Stimulated activated naive CD4-positive, alpha-beta T cell treated with Interleukin-2 at 50 U/mL for 16 hours (primary cell): ENCODE measurements around the gene SORL1-AS1.

Experiments used
- DNase-seq: peaks from one replicate; lab custom pipeline; 2025; lab: John Stamatoyannopoulos, UW

SORL1-AS1 gene

DNA sequence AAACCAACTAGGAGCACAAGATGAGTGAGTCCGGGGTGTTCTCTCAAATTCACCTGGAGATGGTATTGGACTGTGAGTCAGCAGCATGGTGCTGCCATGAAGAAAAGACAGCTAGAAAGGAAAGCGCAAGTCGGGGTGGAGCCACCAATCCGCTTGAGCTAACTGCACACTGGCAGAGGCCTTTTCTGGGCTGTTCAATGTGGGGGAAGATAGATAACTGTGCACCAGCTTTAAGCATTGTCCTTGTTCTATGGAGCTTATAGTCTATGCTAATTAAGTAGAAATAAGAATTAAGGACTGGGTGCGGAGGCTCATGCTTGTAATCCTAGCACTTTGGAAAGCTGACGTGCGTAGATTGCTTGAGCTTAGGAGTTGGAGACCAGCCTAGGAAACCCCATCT is 21.9 kb upstream of the SORL1-AS1 start:
- DNase-seq: no peak

DNA sequence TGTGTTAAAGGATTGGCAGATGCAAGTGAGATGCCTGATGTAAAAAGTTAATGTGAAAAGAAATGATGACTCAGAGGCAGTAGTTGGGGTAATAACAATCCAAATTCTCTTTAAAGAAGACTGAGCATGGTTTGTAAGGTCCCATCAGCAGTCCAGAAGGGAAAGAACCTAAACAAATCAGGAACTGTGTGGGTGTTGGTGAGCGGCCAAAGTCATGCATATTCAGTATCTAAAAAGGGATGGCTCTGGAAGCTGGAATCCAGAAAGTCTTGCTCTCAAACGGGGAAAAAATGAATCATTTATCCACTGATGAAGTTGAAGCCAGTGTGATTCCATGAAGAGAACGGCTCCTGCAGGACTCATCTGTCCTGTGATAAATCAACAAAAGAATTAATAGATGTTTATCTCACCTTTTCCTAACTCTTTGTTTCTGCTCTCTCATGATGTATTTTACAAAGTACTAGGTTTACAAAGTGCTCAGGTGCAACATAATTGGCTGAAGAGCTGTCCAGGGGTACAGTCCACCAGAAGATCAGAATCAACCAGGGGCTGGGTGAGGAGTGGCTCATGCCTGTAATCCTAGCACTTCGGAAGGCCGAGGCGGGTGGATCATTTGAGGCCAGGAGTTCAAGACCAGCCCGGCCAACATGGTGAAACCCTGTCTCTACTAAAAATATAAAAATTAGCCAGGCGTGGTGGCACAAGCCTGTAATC is 20.5 kb upstream of the SORL1-AS1 start:
- no peak for DNase-seq

DNA sequence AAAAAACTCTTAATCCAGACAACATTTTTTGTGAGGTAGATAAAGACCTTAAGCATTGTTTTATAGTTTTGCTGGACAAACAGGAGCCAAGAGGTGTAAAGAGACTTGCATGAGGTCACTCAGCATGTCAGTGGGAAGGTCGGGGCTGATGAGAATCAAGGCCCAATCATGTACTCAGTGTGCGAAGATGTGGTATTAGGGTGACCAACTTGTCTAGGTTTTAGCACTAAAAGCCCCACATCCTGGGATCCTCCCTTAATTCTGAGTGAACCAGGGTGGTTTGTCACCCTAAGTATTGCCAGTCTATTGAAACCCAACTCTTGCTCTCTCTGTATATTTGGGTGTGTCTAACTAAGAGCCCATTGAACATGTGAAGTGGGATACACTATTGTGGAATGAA is 19.5 kb upstream of the SORL1-AS1 start:
- no peak for DNase-seq

DNA sequence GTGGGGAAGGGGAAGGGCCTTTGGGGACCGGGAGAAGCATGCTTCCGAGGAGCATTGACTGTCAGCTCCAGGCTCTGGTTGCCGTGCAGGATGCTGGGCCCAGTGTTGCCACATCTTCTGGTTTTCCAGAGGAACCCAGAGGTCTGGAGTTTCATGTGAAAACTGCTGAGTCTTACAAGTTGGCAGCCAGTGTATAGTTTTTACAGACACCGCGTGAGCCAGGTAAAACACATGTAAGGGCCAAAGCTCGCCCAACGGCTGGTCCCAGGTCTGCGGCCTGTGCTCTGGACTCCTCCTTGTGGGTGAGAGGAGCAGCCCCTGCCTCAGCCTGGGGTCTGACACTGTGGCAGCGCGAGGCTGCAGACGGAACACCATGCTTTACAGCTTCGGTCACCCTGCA is 18.4 kb upstream of the SORL1-AS1 start:
- DNase-seq: no peak

DNA sequence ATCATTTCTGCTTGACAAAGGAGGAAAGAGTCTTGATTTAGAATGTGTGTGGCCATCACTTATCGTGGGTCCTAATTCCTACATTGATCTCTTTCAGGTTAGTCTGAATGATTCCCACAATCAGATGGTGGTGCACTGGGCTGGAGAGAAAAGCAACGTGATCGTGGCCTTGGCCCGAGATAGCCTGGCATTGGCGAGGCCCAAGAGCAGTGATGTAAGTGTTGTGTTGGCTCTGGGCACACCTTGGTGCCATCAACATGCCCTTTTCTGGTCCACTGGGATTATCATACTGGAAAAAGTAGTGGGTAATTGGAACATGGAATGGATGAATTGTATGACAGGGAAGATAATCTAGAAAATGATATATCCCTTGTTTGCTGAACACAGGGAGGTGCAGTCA is 17.1 kb upstream of the SORL1-AS1 start:
- DNase-seq: no peak

DNA sequence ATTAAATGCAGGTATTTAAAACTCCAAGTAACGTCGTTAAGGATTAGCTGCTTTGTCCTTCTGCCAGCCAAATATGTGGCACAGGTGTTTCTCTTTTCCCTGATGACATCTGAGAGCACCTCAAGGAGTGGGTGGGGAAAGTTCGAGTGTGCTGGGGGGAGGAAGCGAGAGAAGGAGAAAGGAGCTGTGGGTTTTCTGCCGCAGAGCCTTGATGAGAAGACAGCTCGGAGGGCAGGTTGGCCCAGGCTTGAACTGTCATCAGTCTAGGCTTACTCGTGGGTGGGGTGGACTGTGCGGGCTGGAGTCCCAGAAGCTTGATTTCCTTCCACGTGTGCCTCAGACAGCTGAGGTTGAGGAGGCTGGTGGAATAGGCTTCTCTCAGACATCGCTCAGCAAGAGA is 15.2 kb upstream of the SORL1-AS1 start:
- peak; percentile 83 for DNase-seq

DNA sequence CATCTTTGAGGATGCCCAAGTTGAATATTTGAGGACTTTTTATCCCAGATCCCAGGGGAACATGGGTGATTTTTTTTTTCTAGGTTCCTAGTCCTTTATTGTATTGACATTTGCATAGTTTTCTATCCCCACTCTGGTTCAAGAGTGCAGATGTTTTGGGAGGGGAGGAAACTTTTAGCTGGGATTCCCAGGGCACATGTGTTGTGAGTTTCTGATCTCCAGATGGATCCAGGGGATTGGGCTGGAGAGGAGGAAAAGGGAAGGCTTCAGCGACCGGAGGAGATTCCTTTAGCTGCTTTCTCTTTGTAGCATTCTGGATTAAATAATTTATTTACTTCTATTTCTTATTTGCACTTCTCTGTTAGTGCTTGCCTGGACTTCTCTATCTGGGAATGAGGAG is 14.7 kb upstream of the SORL1-AS1 start:
- DNase-seq: no peak

DNA sequence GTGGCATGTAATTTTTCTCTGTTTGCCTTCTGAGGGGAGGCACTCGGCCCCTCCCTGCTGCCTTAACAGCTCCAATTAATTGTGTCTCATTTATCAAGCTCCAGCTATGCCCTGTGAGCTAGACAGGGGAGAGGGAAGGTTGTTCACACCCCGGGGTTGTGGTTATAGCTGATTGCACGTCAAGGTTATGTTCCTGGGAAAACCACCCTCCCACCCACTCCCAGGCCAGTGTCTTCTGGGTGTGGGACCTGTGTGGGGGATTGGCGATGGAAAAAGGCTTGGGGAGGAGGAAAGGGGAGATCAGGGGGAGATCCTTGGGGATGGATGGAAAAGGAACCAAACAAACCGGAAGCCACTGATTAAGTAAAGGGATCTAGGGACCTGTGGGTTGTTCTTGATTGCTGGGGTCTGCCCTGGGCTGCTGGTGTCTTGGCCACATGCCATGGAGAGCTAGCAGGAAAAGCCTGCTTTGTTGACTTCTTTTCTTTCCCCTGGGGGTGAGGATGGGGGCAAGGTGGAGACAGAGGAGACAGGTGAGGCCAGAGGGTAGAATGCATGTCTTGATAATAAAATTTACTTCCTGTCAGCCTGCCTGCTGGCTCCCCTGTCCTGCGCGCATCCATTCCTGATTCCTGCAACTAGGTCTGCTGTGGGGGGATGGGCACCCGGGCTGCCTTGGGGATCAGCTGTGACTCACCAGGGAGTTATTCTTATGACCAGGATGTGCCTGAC is 13.5 kb upstream of the SORL1-AS1 start:
- DNase-seq: peak; percentile 39

DNA sequence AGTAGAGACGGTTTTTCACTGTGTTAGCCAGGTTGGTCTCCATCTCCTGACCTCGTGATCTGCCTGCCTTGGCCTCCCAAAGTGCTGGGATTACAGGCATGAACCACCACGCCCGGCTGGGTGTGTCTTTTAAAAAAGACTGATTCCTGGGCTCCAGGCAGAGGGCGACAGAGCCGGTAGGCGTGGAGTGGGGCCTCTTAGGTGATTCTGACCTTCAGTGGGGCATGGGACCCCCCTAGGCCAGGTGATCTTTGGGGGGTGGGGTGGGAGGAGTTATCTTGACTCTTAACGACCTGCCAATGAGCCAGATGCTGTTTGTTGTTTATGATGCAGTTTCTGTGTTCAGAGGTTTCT is 12.9 kb upstream of the SORL1-AS1 start:
- DNase-seq: no peak

DNA sequence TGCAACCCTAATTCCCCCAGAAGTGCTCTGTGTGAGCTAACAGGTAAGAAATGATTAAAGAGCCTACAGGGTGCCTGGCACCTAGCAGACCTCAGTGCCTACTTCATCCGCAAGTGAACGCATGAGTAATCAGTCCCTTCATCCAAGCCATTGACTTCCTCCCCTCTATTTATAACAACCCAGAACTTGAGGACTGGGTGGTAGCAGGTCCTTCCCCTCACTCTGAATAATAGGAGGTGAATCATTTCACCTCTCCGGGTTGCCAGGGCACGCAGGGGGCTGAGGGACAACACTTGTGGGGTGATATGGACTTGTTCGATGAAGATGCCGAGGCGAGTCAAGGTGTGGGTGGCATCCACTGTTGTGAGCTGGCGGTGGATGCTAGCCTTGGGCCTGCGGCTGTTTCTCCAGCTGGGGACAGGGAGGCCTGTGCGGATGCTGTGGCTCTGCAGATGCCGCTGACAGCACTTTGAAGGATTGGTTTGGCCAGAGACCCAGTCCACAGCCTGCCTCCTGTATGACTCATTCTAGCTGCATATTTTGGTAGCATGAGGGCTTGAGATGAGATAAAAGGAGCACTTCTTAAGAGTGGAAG is 11.7 kb upstream of the SORL1-AS1 start:
- peak; percentile 88 for DNase-seq

DNA sequence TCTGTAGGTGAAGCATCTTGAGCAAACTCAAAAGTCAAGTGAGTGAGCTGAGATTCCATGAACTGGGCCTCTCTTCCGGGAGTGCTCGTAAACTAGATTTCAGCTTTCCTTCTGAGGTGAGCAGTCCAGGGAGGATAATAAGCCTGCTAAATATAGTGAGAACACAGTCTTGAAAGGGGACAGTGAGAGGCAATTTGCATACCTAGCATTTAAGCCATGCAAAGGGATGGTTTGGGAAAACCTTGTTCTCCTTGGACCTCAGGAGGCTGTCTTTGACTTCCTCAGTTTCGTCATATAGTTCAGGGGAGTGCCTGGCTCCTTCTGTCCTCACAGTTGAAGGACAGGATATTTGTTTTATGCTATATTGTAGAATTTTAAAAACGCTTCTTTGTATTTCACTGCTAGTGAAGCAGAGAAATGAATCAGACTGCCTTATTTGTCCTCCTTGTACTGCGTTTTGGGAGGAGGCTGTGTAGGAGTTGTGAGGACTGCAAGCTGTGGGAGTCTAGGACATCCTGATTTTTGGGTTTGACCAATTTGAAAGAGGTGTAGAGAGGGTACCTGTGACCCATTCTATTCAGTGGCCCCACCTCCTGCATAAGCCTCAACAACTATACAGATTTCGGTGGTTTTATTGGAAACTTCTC is 11.0 kb upstream of the SORL1-AS1 start:
- DNase-seq: no peak

DNA sequence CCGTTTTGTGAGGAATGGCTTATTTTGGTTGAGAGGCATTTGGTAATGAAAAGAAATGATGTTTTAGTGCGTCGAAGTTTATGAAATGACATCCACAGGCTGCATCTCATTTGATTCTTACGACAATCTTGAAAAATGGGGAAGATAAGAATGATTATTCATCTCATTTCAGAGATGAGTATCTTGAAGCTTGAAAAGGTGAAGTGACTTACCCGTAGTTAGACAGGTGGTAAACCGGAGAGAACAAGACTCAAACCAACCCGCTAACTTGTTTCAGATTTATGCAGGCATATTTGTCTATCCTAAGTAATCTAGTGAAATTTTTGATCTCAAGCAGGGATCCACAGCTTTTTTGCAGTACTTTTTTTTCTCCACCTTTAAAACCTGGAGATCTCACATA is 9.1 kb upstream of the SORL1-AS1 start:
- no peak for DNase-seq

DNA sequence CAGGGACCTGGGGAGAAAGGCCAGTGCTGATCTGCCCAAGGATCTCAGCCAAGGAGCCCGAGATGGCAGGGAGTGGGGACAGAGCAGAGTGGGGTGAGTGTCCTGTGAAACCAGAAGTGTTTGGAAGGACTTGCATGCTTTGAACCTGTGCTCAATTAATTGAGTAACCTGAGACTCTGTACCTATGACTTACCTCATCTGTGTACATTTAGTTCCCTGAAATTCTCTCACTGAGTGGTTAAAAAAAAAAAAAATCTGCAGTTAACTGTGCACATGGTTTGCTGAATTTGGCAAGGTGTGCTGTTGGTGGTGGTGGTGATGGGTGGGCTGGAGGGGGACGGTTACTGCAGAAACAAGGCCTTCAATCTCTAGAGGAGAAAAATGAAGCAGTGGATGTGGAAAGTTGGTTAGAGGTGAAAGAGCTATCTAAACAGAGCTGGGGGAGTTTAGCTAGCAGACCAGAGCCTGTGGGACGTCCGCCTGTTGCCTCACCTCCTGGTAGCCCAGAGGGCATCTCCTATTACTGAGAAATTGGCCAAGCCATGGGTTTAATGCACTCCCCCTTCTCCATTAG is 8.3 kb upstream of the SORL1-AS1 start:
- DNase-seq: no peak

DNA sequence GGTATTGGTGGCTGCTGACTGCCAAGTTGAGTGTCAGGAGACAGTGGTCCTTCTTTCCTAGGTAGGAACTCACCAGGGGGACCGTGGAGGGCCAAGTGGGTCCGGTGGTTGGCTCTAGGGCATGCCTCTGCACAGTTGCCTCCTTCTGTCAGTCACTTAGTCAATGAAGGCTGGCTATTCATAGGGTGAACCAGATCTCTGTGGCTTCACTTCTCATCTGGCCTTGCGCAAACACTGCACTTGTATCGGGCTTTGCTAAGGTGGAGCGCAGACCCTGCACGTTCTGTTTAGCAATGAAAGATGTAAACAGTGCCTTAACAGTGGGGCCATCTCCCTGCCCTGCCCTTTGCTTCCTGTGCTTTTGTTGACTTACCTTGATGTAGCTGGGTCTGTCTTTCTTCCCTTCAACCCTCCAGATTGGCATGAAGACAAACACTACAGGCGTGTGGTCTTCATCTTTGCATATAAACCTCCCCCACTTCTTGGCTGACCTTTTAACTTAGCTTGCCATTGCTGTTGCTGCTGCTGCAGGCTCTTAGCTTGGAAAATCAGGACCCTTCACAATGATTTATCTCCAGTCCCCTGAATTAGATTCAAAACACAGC is 6.7 kb upstream of the SORL1-AS1 start:
- no peak for DNase-seq

DNA sequence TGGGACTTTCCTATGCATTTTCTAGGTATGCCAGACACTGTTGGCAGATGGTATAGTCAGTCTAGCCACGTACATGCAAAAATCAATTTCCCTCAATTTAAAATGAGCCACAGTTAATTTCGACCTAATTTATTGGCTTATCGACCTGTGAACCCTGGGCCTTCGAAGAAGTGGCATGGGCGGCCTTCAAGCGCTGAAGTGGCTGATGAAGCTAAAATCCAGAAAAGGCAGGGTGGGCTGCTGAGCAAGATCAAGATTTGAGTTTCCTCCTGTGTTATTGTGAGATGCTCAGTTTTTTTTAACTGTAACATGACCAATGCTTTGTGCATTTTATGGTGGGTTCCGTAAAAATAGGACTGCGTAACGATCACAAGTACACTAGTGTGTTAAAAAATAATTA is 5.8 kb upstream of the SORL1-AS1 start:
- DNase-seq: no peak

DNA sequence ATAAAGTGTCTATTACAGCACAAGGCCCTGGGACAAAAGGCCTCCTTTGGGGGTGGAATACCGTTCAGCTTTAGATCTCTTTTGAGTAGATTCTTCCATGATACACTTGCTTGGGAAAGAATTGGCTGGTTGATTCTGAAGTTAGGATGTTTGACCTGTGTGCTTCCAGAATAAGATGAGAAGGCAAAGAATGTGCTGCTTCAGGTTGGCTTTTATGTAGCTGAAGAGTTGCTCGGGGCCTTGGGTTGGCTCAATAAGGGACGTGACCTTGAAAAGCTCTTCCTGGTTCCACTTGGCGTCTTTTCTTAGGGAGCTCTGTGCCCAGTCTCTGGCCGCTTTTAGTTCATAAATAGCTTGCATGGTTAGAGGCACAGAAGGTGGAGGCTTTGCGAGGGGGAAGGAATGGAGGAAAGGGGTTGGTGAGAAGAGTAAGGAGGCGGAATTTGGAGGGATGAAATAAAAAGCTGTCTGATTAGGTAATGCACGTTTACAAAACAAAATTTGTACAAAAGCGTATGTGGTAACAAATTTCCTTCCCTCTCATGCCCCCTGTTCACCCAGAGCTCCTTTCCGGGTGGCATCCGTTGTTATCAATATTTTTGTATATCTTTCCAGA is 4.2 kb upstream of the SORL1-AS1 start:
- DNase-seq: no peak

DNA sequence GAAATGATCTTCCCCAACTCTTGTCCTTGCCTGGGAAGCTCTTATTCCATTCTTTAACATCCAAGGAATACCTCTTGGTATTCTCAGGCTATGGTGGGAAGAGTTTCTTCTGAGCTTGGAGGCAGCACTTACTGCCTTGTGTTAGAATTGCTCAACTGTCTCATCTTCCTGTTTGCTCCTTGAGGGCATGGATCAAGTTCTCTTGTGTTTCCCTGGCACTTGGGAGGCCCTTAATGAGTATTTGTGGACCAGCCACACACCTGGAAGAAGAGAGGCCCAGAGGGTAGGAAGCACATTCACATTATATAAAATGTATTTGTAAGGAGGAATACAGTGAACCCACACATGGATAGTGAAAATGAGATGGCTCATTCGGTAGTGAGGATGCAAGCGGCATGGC is 3.4 kb upstream of the SORL1-AS1 start:
- no peak for DNase-seq

DNA sequence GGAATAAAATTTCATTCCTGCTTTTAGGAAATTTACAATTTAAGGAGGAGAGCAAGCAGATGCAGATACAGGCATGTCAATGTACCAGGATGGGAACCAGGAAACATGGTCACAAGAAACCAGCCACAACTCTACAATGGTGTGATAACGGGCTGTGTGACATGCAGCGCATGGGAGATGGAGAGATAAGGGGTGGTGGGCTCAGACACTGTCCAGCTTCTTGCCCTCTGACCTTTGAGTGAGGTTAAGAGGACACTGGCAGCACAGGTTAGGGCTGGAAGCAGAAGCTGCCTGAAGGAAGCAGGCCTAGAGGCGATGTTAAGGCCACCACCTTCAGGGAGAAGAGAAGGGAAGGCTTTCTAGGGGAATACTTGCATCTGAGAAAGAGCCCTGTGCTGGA is 2.3 kb upstream of the SORL1-AS1 start:
- no peak for DNase-seq

DNA sequence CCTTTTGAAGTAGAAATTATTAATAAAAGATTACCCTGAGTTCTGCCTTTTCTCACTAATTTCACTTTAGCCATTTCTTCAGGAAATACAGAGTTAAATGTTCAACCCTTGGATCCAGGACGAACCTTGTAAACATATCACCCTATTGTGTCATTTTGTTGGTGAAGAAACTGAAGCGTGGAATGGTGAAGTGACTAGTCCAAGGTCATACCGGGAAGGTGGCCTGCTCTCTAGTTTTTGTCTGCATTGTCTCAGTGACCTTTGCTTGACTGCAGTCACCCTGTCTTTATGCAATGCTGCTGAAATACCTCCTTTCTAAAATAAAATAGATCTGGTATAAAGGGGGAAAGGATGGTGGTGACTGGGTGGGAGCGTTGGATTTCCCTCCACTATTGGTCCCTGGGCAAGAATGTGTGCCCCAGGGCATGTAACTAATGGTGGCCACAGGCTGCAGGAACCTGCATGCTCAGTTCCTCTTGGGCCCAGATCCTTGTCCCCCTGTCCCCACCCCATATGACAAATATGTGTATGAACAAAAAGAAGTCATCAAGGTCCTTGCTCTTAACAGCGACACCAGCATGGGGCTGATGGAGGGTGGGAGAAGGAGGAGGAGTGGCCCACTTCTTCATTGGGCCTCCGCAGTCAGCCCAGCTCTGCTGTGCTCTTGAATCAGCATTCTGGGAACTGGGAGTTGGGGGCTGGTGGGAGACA is 977 bp upstream of the SORL1-AS1 start:
- DNase-seq: no peak

DNA sequence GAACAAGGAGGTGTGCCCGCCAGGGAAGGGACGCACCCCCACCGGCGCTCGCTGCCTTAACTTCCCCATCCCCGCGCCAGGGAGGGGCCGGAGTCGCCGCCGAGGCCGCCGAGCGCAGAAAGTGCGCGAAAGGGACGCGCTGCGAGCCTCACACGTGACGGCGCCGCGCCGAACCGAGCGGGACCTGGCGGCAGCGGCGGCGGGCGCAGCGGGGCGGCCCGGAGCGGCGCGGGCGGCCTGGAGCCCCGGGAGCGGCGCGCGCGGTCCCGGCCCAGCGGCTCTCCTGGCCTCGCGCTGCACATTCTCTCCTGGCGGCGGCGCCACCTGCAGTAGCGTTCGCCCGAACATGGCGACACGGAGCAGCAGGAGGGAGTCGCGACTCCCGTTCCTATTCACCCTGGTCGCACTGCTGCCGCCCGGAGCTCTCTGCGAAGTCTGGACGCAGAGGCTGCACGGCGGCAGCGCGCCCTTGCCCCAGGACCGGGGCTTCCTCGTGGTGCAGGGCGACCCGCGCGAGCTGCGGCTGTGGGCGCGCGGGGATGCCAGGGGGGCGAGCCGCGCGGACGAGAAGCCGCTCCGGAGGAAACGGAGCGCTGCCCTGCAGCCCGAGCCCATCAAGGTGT is 670 bp downstream of the SORL1-AS1 start, which contains the start of gene SORL1:
Gene SORL1, plus strand, starts transcription at position 329 of the 623 bp plus-strand sequence. Its CDS starts 18 bp downstream, at position 347.
- DNase-seq: peak; percentile 67
